ENCODE results near the gene DDX24. TPM values are rescaled to one million over a fixed set of nuclear protein-coding genes. Genes with fewer than 3 reads are reported as not detected.

The DDX24 gene
- total and polyA plus RNA-seq, 3 experiments from 2014 or later = 274 to 287 (median 283) TPM

GRCh38 chr14:94001501-94002396, 79.3 kb downstream of the DDX24 start:
- Mint-ChIP-seq H3K4me1 (peaks cover 6 to 10% (median 7%) of the 10 kb centered on the region in 3 donors), H3K4me3 (peak overlapping the region in 2 of 7 donors; percentile 10 to 28), H3K27ac (no peak overlapping the region), H3K27me3 (peaks cover 4 to 13% of the 10 kb centered on the region in 2 donors), H3K36me3 (no peaks in the 10 kb centered on the region), H3K9me3 (no peaks in the 10 kb centered on the region)
- peak; percentile 40 to 69 (median 50) for DNase-seq
- H3K27ac ChIP-seq (ENCODE audit: low read depth, low read length) = no peak overlapping the region
- no peaks in the 10 kb centered on the region for H3K9me3 ChIP-seq (ENCODE audit: low read length)
- H3K36me3 ChIP-seq (ENCODE audit: insufficient read depth, low read length) = no peaks in the 10 kb centered on the region
- H3K27me3 ChIP-seq (ENCODE audit: insufficient read depth, low read length, poor library complexity, severe bottlenecking) = no peaks in the 10 kb centered on the region
- peaks cover 7% of the 10 kb centered on the region for H3K4me1 ChIP-seq (ENCODE audit: insufficient read depth, low read length)
- peak overlapping the region; percentile 27 for H3K4me3 ChIP-seq (ENCODE audit: low read length)
- POLR2A ChIA-PET = interaction anchor here (0.7 to 1.6 kb wide), 3 partner anchors 31 to 77 kb away, joined by 3 to 8 read pairs (median 6); no protein-coding TSS in a partner anchor
- CTCF ChIA-PET = interaction anchor here (0.8 to 11.1 kb wide), 22 partner anchors 9 to 135 kb away, joined by 3 to 272 read pairs (median 6); partner anchors contain the start of genes DDX24 and IFI27L1

GRCh38 chr14:94001016-94001415, 80.0 kb downstream of the DDX24 start:
- Mint-ChIP-seq H3K27me3 (peaks cover 4 to 13% of the 10 kb centered on the region in 2 donors), H3K9me3 (no peaks in the 10 kb centered on the region), H3K4me1 (peaks cover 6 to 10% (median 7%) of the 10 kb centered on the region in 3 donors), H3K4me3 (no peak overlapping the region), H3K36me3 (no peaks in the 10 kb centered on the region), H3K27ac (no peak overlapping the region)
- Histone ChIP-seq H3K27me3 (ENCODE audit: insufficient read depth, low read length, poor library complexity, severe bottlenecking) (no peaks in the 10 kb centered on the region), H3K4me3 (ENCODE audit: low read length) (no peak overlapping the region), H3K27ac (ENCODE audit: low read depth, low read length) (no peak overlapping the region), H3K4me1 (ENCODE audit: insufficient read depth, low read length) (peaks cover 7% of the 10 kb centered on the region), H3K9me3 (ENCODE audit: low read length) (no peaks in the 10 kb centered on the region), H3K36me3 (ENCODE audit: insufficient read depth, low read length) (no peaks in the 10 kb centered on the region)
- ChIA-PET POLR2A (interaction anchor here (0.7 to 1.2 kb wide), 3 partner anchors 22 to 62 kb away, joined by 3 to 8 read pairs (median 6); no protein-coding TSS in a partner anchor), CTCF (interaction anchor here (0.8 to 11.1 kb wide), 21 partner anchors 9 to 136 kb away, joined by 3 to 272 read pairs (median 6); partner anchors contain the start of genes DDX24 and IFI27L1)
- DNase-seq = no peak

- no peak overlapping the region for H3K4me3 ChIP-seq (ENCODE audit: low read length)
- no peak overlapping the region for H3K27ac ChIP-seq (ENCODE audit: low read depth, low read length)
- Mint-ChIP-seq H3K4me3 (no peak overlapping the region), H3K4me1 (peaks cover 6 to 10% (median 7%) of the 10 kb centered on the region in 3 donors), H3K27me3 (peaks cover 4 to 15% of the 10 kb centered on the region in 2 donors), H3K27ac (peak overlapping the region in 1 of 8 donors; percentile 68), H3K9me3 (no peaks in the 10 kb centered on the region), H3K36me3 (no peaks in the 10 kb centered on the region)
- CTCF ChIA-PET = interaction anchor here (0.8 to 11.1 kb wide), 13 partner anchors 9 to 93 kb away, joined by 3 to 272 read pairs (median 6); partner anchors contain the start of gene OTUB2
- no peaks in the 10 kb centered on the region for H3K36me3 ChIP-seq (ENCODE audit: insufficient read depth, low read length)
- no peak for DNase-seq
- H3K9me3 ChIP-seq (ENCODE audit: low read length) = no peaks in the 10 kb centered on the region
- POLR2A ChIA-PET = interaction anchor here (0.6 to 1.2 kb wide), 3 partner anchors 23 to 62 kb away, joined by 3 to 8 read pairs (median 6); no protein-coding TSS in a partner anchor
- peaks cover 7% of the 10 kb centered on the region for H3K4me1 ChIP-seq (ENCODE audit: insufficient read depth, low read length)
- no peaks in the 10 kb centered on the region for H3K27me3 ChIP-seq (ENCODE audit: insufficient read depth, low read length, poor library complexity, severe bottlenecking)
Measured at GRCh38 chr14:94000267-94000666, 80.7 kb downstream of the DDX24 start.

- peaks cover 6 to 14% (median 7%) of the 10 kb centered on the region in 3 donors for H3K4me1 Mint-ChIP-seq
- peaks cover 4 to 10% of the 10 kb centered on the region in 2 donors for H3K27me3 Mint-ChIP-seq
- POLR2A ChIA-PET = interaction anchor here (0.6 to 1.2 kb wide), 2 partner anchors 60 to 62 kb away, joined by 6 to 8 read pairs; no protein-coding TSS in a partner anchor
- Histone ChIP-seq H3K4me3 (ENCODE audit: low read length) (no peak overlapping the region), H3K36me3 (ENCODE audit: insufficient read depth, low read length) (no peaks in the 10 kb centered on the region), H3K27ac (ENCODE audit: low read depth, low read length) (no peak overlapping the region), H3K27me3 (ENCODE audit: insufficient read depth, low read length, poor library complexity, severe bottlenecking) (no peaks in the 10 kb centered on the region), H3K4me1 (ENCODE audit: insufficient read depth, low read length) (peaks cover 7% of the 10 kb centered on the region), H3K9me3 (ENCODE audit: low read length) (no peaks in the 10 kb centered on the region)
- no peaks in the 10 kb centered on the region for H3K9me3 Mint-ChIP-seq
- no peaks in the 10 kb centered on the region for H3K36me3 Mint-ChIP-seq
- no peak overlapping the region for H3K4me3 Mint-ChIP-seq
- no peak overlapping the region for H3K27ac Mint-ChIP-seq
- CTCF ChIA-PET = interaction anchor here (0.9 to 11.1 kb wide), 9 partner anchors 9 to 66 kb away, joined by 3 to 272 read pairs (median 6); no protein-coding TSS in a partner anchor
- no peak for DNase-seq
Measured at GRCh38 chr14:93999573-93999972, 81.4 kb downstream of the DDX24 start.

DNA sequence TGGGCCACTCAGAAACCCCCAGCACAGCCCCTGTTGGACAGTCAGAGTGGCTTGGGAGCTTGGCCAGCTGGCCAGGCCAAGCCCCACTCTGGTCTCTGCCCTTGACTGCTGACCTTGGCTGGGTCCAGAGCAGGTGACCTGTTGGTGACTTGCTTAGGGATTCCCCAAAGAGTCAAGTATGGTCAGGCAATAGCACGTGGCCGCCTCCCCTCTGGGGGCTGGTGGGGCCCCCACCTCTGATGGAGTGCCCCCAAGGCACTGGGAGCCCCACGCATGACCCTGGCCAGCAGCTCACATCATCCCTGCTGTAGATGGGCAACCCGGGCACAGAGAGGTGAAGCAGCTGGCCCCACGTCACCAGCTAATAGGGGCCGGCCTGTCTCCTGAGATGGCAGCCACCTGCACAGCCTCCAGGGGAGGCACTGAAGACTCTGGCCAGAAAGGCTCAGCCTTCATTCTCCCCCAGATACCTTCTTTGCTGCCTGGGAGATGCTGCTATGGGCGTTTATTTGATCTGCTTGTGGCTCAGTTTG, 82.1 kb downstream of the DDX24 start:
- CTCF ChIA-PET = interaction anchor here (1.0 to 11.1 kb wide), 7 partner anchors 10 to 66 kb away, joined by 3 to 272 read pairs (median 6); no protein-coding TSS in a partner anchor
- POLR2A ChIA-PET = no interaction called here

More for the DNA sequence above, 82.1 kb downstream of the DDX24 start:
- H3K9me3 Mint-ChIP-seq = no peaks in the 10 kb centered on the region
- Histone ChIP-seq H3K4me3 (ENCODE audit: low read length) (no peak overlapping the region), H3K27me3 (ENCODE audit: insufficient read depth, low read length, poor library complexity, severe bottlenecking) (no peaks in the 10 kb centered on the region), H3K36me3 (ENCODE audit: insufficient read depth, low read length) (no peaks in the 10 kb centered on the region), H3K27ac (ENCODE audit: low read depth, low read length) (no peak overlapping the region), H3K4me1 (ENCODE audit: insufficient read depth, low read length) (peaks cover 7% of the 10 kb centered on the region), H3K9me3 (ENCODE audit: low read length) (no peaks in the 10 kb centered on the region)
- H3K4me1 Mint-ChIP-seq = peaks cover 6 to 14% (median 7%) of the 10 kb centered on the region in 3 donors
- no peak overlapping the region for H3K27ac Mint-ChIP-seq
- H3K36me3 Mint-ChIP-seq = no peaks in the 10 kb centered on the region
- DNase-seq = no peak
- H3K27me3 Mint-ChIP-seq = peaks cover 4 to 10% of the 10 kb centered on the region in 2 donors
- H3K4me3 Mint-ChIP-seq = no peak overlapping the region

Other genes with a start within 250 kb of the DDX24 start
- gene FAM181A, start 153.9 kb downstream of the DDX24 start, total RNA-seq = not detected
- gene FAM181A, start 153.9 kb downstream of the DDX24 start, polyA plus RNA-seq = not detected
- 10 to 100 TPM; 93.5 to 98.0 TPM for gene ASB2, start 104.6 kb downstream of the DDX24 start, total RNA-seq
- 4.8 TPM for gene ASB2, start 104.6 kb downstream of the DDX24 start, polyA plus RNA-seq
- gene CCDC197, start 83.9 kb downstream of the DDX24 start, total RNA-seq = not detected
- gene CCDC197, start 83.9 kb downstream of the DDX24 start, polyA plus RNA-seq = not detected
- 1 to 10 TPM; 1.1 to 1.8 TPM for gene OTUB2, start 54.9 kb downstream of the DDX24 start, total RNA-seq
- 0.12 TPM for gene OTUB2, start 54.9 kb downstream of the DDX24 start, polyA plus RNA-seq
- gene IFI27L1, start 108 bp upstream of the DDX24 start, total RNA-seq = 10 to 100 TPM; 15.5 to 18.4 TPM
- gene IFI27L1, start 108 bp upstream of the DDX24 start, polyA plus RNA-seq = 8.3 TPM
- 1 to 10 TPM; 1.3 TPM for gene IFI27, start 29.5 kb upstream of the DDX24 start, total RNA-seq
- gene IFI27, start 29.5 kb upstream of the DDX24 start, polyA plus RNA-seq = 5.5 TPM
- gene IFI27L2, start 48.4 kb upstream of the DDX24 start, total RNA-seq = 10 to 100 TPM; 55.9 to 58.5 TPM
- 95.5 TPM for gene IFI27L2, start 48.4 kb upstream of the DDX24 start, polyA plus RNA-seq
- 1 to 10 TPM; 1.2 to 1.8 TPM for gene PPP4R4, start 93.1 kb upstream of the DDX24 start, total RNA-seq
- 0.17 TPM for gene PPP4R4, start 93.1 kb upstream of the DDX24 start, polyA plus RNA-seq
- not detected for gene SERPINA10, start 212.1 kb upstream of the DDX24 start, total RNA-seq
- gene SERPINA10, start 212.1 kb upstream of the DDX24 start, polyA plus RNA-seq = not detected
- gene SERPINA6, start 242.1 kb upstream of the DDX24 start, total RNA-seq = not detected
- gene SERPINA6, start 242.1 kb upstream of the DDX24 start, polyA plus RNA-seq = not detected

Measured in CD8-positive, alpha-beta memory T cell (primary cell).